HPDE6-E6E7 (cell line): Measurements from ENCODE around the gene SAMD4A.

Experiments
- DNase-seq: peaks from one replicate; pipeline ENCODE4 v3.0.0; 2011; ENCODE audit warnings: missing footprints; ENCODE audit errors: extremely low spot score

SAMD4A gene

GRCh38 chr14:54629183-54629582, 62.3 kb downstream of the SAMD4A start:
- no peak for DNase-seq

DNA sequence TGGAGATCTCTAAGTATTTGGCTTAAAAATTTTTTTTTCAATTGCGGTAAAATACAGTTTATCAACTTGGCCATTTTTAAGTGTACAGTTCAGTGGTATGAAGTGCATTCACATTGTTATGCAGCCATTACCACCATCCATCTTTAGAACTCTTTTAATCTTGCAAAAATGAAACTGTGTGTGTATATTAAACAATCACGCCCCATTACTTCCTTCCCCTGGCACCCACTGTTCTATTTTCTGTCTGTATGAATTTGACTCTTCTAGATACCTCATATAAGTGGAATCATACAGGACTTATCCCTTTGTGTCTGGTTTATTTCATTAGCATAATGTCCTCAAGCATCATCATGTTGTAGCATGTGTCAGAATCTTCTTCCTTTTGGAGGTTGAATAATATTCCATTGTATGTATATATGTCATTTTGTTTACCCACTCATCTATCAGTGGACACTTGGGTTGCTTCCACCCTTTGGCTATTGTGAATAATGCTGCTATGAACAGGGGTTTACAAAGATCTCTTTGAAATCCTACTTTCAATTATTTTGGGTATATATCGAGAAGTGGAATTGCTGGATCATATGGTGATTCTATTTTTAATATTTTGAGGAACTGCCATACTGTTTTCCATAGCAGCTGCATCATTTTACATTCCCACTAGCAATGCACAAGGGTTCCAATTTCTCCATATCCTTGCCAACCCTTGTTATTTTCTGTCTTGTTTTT, 62.9 kb downstream of the SAMD4A start:
- DNase-seq: no peak

- no peak for DNase-seq
These were observed 64.1 kb downstream of the SAMD4A start for GRCh38 chr14:54631016-54631415.

- no peak for DNase-seq
These were observed 65.5 kb downstream of the SAMD4A start for GRCh38 chr14:54632452-54632851.

GRCh38 chr14:54633076-54633475, 66.1 kb downstream of the SAMD4A start:
- DNase-seq: no peak

GRCh38 chr14:54637270-54638134, 70.6 kb downstream of the SAMD4A start:
- DNase-seq: no peak

GRCh38 chr14:54638135-54638446, 71.2 kb downstream of the SAMD4A start:
- DNase-seq: no peak

- no peak for DNase-seq
These were observed 72.7 kb downstream of the SAMD4A start for GRCh38 chr14:54639611-54640010.

GRCh38 chr14:54640506-54640905, 73.6 kb downstream of the SAMD4A start:
- no peak for DNase-seq

GRCh38 chr14:54642121-54642520, 75.2 kb downstream of the SAMD4A start:
- DNase-seq: no peak

GRCh38 chr14:54642801-54643695, 76.1 kb downstream of the SAMD4A start:
- DNase-seq: no peak

- DNase-seq: no peak
These were observed 76.8 kb downstream of the SAMD4A start for GRCh38 chr14:54643696-54644176.

DNA sequence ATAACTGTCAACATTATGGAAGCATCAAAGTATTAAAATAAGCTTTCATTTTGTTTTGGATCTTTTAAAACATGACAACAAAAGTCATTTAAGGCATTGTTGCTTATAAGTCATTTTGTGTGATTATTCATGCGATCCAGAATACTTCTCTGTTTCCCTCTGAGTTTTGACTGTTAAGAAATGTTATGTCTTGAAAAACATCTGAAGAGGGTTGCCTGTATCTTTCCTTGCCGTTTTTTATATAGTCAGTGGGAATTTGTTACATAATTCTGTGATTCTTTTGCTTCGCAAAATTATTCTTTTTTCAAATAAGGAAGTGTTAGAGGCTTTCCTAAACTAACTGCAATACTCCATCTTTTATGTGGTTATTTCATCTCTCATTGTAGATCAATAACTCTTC, 78.7 kb downstream of the SAMD4A start:
- no peak for DNase-seq

DNA sequence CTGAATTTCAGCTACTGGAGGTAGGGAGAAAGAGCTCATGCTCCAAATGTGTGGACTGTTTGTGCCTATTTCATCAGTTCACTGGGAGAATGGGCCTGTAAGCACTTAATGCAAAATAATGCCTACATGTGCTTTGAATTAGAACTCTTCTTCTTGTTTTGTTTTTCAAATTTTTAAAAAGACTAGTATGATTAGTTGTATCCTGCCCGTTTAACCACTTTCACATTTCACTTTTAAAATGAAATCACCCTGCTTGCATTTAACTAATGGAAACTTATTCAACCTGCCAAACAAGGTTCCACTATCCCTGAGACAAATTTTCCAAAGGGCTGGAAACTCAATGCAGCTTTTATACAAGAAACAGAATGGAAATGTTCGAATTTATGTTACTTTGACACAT, 79.7 kb downstream of the SAMD4A start:
- no peak for DNase-seq

DNA sequence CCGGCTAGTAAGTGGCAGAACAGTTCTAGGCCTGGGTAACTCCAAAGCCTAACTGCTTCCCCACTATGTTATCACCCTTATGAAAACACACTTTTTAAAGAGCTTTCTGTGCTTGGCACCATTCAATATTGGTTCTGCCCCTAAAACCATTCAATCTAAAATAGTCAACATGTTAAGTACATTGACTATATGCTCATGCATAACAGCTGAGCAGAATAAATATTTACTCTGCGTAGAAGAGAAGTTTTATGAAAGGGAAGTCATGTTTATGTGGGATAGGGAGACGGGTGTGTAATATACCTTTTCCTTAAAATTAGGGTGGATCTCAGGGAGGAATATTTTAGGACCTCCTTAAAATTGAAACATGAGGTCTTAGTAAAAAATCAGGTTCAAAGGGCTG, 80.5 kb downstream of the SAMD4A start:
- DNase-seq: no peak

DNA sequence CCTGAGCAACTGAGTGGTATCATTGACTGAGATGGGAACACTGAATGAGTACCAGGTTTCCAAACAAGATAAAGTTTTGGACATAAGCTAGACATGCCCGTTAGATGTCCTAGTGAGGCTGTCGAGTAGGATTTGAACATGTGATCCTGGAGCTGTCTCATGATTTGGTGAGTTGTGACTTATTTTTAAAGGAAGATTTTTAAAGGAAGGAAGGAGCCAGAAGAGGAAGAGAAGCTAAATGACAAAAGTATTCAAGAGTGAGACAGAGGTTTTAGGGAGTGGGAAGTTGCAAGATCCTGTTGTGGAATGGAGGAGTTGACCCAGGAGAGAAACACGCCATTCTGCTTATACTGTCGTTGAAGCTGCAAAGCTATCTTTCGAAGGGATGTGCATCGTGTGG, 82.1 kb downstream of the SAMD4A start:
- DNase-seq: no peak

- no peak for DNase-seq
These were observed 83.5 kb downstream of the SAMD4A start for GRCh38 chr14:54650331-54650958.

- DNase-seq: no peak
These were observed 84.0 kb downstream of the SAMD4A start for GRCh38 chr14:54650959-54651351.

DNA sequence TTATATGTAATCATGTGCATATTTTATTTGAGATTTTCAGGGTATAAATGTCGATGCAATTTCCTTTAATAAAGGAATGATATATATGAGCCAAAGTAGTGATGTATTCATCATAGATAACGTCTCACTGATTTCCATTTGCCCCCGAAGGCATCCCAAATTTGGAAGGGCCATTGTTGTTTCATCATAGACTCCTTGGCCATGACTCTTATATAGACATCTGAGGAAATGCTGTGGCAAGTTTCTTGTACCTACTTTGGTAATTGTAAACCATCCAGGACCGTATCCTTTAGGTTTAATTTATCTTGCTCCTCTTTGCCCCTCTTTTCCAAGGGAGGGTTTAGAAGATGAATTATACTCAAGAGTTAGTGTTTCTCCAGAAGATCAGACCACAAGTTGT, 84.7 kb downstream of the SAMD4A start:
- DNase-seq: no peak

GRCh38 chr14:54652188-54652587, 85.3 kb downstream of the SAMD4A start:
- peak; percentile 90 for DNase-seq

DNA sequence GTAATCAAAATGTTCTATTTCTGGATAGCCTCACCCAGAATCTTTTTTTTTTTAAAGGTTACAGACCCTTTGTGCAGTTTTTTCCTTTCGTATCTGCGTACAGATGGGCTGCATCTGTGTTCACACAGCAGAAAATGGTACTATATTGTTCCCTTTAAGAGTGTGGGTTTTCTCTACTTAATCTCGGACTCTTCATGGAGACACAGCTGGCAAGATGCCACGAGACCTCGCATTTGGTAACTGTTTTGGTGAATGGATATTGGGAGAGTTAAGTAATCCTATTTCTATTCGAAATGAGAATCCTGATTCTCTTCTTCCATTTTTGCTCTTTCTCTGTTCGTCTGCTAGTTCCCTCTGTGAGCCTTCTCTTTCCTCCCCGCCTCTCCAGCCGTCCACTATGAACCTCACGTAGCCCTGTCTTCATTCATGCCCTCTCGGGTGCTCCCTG, 85.7 kb downstream of the SAMD4A start:
- DNase-seq: no peak
